ENCODE data around the gene DENND2D. TPM values are rescaled to one million over a fixed set of nuclear protein-coding genes. Genes with fewer than 3 reads are reported as not detected.

DENND2D gene
- total RNA-seq, 1 experiment from 2014 or later: 1.5 TPM

DNA sequence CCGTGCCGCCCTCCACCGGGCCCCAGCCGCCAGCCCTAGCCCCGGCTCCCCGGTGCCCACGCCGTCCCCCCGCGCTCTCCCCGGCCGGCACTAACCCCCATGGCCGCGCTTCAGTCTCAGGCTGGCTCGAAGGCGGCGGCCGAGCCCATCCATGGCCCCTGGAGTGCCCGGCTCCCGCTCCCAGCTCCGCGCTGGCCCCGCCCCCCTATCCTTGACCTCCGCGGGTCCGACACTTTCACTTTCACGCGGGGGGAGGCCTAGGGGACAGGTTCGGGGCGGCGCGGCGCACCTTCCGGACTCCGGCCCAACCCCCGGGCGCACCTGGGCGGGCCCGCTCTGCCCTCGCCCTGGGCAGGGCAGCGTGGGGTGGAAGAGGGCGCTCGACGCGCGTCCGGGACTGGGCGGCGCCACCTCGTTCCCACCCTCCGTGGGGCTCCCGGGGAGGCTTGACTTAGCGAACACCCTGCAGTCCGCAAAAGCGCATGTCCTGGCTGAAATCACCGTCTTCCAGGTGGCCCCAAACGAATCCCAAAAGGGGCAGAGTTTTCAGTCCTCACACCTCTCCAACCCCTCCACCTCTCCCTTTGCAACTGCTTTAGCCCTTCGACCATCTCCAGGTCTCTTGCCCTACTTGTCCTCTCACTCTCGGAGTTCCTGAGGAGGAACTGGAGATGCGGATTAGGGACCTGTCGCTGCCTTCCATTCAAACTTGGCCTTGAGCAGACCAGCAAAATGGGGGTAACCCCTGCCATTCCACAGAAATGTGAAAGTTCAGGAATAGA, 3.9 kb upstream of the DENND2D start:
- DNase-seq (ENCODE audit: low spot score): no peak

GRCh38 chr1:111203681-111204200, 3.3 kb upstream of the DENND2D start:
- no peak for DNase-seq (ENCODE audit: low spot score)

DNA sequence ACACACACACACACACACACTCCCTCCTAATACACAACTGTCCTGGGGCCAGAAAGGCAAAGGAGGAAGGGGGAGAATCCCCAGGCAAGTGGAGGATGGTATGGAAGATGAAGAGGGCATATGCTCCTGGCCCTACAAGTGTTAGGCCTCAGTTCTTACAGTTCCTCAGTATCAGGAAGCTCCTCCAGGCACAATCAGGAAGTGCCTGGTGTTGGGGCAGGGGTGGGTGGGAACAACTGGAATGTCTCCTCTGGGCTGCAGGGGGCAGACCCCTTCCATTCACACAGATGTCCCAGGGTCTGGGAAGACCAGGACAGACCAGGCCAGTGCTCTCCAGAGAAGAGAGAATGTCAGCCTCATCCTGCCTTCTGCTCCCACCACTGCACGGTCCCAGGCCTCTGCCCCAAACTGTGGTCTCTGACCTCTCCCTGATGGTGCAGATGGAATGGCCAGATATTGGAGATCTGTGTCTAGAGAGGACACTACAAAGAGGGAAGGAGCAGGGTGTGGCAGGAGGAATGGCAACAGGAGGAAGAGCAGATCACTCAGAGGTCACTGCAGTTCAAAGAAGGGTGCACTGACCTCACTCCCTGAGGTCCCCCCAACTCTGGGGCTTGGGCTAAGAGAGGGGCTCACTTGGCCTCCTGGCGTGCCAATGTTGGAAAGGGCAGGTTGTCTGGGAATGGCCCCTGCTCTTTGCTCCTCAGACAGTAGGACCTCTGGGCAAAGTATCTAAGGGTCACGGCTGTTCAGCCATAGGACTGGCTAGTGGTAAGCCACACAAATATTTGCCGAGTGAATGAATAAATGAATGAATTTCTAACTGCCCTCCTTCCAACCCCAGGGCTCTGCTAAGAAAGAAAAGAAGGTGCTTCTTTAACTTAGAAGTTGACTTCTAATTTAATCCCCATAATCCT, 2.5 kb upstream of the DENND2D start:
- no peak for DNase-seq (ENCODE audit: low spot score)

DNA sequence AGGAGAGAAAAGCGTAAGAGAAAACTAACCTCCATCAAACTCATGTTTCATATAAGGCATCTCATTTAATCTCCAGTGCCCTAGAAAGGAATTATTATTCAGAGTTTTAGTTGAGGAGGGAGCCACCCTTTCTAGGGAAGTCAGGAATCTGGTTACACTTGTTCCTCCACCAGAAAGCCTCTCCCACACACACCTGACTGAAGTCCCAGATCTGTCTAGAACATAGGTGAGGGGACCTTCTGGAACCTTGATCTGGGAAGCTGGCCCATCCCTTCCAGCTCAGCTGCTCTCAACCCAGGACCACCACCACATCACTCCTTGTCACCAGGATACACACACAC, 1.9 kb upstream of the DENND2D start:
- no peak for DNase-seq (ENCODE audit: low spot score)

- no peak for DNase-seq (ENCODE audit: low spot score)
Observed at GRCh38 chr1:111201275-111202090, 1.0 kb upstream of the DENND2D start.

GRCh38 chr1:111200802-111201161, 336 bp upstream of the DENND2D start:
- DNase-seq (ENCODE audit: low spot score): no peak

GRCh38 chr1:111199329-111199728, 1.1 kb downstream of the DENND2D start:
- DNase-seq (ENCODE audit: low spot score): no peak

DNA sequence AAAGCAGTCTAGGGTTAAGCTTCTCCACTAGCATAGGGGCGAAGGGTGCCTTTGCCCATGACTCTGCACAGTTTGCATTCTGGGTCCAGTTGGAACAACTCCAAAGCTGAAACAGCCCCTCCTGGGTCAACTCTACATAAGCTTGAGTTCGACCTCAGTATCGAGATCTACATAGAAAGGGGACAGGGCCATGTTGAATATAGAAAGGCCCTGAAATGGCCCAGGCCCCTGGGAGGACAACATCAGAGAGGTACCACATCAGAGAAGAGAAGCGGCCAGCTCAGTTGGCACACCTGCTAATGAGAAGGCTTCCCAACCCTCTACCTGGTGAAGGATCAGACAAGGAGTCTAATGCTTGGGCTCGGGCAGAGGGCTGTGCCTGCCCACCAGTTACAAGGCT, 1.6 kb downstream of the DENND2D start:
- DNase-seq (ENCODE audit: low spot score): no peak

DNA sequence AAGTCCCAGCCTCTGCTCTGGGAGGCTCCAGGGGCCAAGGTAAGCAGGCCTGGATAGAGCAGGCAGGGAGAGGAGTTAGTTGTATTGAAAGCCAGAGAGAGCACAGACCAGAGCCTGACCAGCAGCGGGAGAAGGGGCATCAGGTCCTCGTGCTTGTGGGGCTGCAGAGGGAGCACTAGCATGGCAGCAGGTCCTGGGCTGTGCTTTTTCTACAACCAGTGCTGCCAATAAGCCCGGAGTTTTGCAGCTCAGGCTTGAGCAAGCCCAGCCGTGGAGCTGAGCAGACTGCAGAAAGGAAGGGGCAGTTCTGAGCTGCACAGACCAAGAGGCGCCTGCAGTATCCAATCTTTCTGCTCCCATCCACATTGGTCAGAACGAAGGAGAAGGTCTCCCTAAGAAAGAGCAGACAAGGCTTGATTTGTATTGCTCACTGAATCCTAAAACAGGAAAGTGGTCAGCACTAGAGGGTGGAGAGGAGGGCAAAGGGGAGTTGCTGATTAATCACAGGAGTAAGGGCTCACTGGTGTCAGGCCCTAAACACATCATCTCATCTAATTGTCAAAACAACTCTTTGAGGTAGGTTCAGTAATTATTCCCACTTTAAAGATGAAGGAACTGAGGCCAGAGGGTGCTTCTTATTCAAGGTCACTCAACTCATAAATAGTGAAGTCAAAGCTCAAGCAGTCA, 2.7 kb downstream of the DENND2D start:
- DNase-seq (ENCODE audit: low spot score): no peak

DNA sequence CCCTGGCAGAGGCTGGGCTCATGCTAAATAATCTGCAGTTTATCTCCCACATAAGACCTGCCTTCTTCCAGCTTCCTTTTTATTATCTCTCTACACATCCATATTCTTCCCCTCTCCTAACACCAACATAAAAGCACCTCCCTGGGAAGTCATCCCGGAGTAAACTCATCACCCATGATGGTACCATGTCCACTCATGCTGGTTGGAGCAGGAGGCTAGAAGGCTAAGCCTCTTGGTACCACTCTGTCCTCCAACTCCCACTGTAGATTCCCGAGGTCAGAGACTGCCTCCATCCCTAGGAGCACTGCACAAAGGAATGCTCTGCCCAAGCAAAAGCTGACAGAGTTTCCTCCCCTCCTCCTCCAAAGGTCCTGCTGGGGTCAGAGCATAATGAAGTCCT, 4.2 kb downstream of the DENND2D start:
- no peak for DNase-seq (ENCODE audit: low spot score)

DNA sequence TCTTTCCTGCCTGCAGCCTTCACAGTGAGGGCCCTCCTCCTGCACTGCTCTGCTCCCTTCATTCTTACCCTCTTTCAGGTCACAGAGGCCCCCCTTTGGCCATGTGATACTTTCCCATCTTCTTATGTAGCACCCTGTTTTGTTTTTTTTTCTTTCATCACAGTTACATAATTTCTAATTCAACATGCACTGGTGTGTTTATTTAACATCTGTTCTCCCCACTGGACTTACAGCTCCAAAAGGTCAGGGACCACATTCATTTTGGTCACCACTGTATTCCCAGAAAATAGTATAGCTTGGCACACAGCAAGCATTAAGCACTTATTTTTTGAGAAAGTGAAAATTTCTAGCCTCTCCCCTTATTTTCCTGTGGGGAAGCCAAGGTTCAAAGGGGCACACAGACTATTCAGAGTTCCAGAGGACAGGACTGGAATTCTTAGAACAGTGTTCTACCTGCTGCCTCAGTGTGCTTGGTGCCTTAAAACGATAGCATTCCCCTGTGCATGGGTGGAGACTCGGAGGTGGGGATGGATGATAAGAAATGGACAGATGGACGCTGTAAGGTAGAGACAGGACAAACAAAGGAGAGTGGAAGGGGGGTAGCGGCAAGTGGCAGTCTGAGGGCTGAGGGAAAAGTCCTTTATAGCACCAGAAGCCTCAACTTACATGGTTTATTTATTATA, 5.3 kb downstream of the DENND2D start:
- no peak for DNase-seq (ENCODE audit: low spot score)

- no peak for DNase-seq (ENCODE audit: low spot score)
Observed at GRCh38 chr1:111193712-111194480, 6.5 kb downstream of the DENND2D start.

DNA sequence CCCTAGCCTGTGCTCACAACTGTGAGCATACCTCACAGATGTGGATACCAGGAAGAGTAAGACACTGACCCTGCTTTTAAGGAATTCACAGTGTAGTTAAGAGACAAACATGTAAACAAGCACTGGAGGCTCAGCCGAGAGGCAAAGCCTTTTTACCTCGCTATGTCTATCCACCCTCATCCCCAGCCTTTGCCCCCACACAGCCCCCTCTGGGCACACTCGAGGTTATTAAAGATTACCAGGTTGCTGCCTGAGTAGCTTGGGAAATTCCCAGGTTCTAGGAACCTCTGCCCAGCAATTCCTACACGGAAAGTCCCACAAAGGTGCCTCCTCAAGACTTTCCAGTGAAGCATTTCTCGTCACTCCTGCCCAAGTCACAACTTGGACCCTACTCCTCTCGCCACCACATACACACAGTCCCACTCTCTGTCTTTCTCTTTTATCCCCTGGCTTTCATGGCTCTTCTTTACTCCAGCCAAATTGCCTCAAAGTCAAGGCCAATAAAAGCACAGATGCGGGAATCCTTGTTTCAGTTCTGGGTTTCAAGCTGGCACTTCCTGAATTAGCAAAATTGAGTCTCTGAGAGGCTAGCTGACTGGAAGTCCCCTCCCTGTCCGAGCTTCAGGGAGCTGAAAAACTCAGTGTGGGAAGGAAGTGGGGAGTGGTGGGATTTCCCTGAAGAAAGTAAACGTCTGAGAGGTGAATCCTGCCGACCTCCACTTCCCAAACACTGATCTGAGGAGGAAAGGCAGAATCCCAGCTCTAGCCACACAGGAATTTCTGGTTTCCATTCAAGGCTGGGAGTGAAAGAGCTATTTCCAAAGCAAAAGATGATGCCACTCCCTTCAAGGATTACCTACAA, 7.6 kb downstream of the DENND2D start:
- no peak for DNase-seq (ENCODE audit: low spot score)

GRCh38 chr1:111192074-111192473, 8.4 kb downstream of the DENND2D start:
- no peak for DNase-seq (ENCODE audit: low spot score)

DNA sequence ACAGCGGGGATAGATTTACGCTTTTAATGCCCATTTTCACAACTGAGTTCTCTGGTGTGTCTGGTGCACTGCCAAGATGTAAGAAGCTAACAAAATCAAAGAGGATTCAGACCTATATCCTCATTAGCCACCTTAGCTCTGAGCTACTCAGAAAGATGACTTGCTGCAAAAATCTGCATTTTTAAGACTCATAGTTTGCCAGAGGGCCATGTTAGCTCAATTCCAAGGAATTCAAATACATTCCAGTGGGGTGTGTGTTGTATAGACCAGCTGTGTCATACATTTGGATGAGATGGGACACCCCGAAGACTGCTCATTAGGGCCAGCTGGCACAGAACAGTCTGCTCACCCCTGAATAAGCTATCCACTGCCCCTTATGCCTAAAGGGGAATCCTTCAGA, 8.9 kb downstream of the DENND2D start:
- no peak for DNase-seq (ENCODE audit: low spot score)

DNA sequence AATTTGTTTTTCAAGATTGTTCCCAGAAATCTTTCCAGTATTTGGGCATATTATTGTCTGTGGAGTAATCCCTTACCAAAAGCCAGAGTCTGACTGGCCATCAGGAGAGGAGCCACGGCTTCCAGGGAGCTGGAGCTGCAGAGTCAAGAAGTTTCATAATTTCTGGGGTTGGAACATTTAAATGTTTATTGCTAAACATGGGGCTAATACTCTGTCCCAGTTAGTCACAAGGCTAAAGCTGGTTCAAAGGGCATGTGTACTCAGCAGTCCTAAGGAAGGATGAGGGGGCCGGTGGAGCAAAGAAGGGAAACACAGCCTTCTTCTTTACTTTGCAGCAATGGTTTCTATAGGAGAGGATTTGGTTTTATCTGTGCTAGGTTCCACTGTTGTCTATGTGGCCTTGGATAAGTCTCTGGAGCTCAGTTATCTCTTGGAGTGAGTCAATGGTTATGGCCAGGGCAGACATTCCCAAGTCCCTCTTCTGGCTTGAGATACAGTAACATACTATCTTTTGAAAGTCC, 9.5 kb downstream of the DENND2D start:
- no peak for DNase-seq (ENCODE audit: low spot score)

GRCh38 chr1:111184663-111185062, 15.8 kb downstream of the DENND2D start:
- no peak for DNase-seq (ENCODE audit: low spot score)

DNA sequence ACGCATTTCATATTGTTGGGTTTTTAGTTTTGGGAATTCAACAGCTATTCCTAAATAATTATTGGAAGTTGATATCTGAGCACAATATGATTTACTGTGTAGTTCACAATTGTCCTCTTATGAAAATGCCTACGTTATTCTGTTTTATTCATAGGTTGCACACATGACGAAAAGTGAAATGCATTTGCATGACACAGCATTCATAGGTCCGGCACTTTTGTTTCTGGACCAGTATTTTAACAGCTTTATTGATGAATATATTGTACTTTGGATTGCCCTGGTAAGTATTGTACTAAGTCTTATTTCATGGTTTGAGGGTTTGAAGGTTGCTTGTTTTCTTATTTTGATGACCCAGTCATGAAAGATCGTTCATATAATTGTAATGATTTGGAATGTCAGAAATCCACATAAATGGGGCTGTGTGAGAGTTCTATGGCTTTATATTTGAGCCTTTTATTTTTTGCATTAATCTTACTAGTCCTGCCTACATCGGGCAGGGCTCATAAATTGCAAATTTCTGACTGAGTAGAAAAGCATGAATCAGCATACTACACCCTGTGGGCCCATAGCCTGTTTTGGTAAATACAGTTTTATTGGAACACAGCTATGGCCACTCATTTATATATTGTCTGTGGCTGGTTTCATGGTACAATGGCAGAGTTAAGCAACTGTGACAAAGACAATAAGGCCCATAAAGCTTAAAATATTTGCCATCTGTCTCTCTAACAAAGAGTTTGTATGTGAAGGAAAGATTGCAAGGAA, 17.0 kb downstream of the DENND2D start:
- DNase-seq (ENCODE audit: low spot score): no peak

Data from H4 (cell line).